H1 (cell line): ENCODE results near the gene GDF15. TPM values are rescaled to one million over a fixed set of nuclear protein-coding genes. Genes with fewer than 3 reads are reported as not detected.

Source experiments
- MAFK ChIP-seq: IDR thresholded peaks from 2 replicates; pipeline ENCODE4 v1.6.1; 2012; ENCODE audit warnings: low read depth, mild to moderate bottlenecking, improper control_type of control experiment, low read length
- TEAD4 ChIP-seq: IDR thresholded peaks from 2 replicates; pipeline ENCODE4 v1.6.1; 2012; ENCODE audit warnings: low read depth, low read length, inconsistent platforms, mixed read lengths
- USF2 ChIP-seq: IDR thresholded peaks from 2 replicates; pipeline ENCODE4 v1.6.1; 2011; ENCODE audit warnings: low read length, improper control_type of control experiment
- polyA plus RNA-seq, 7 experiments: library from polyadenylated mRNA; depleted of rRNA in 3 of 7; stranded (reverse) in 5 of 7; unstranded in 2 of 7; fragments of >200 nt in 5 of 7; fragments of 200-250 nt in 2 of 7; gene quantifications; 1 replicate in 5 of 7; 2 replicates in 1 of 7; 4 replicates in 1 of 7; pipeline versions ENCODE4 v1.2.1 to v1.2.3, GENCODE V29; 2011 to 2013; ENCODE audit warnings: missing spikeins in 2 of 7, mixed read lengths in 2 of 7
- total RNA-seq: library from RNA; stranded (reverse); fragmentation: NEBNext Ultra II Directional; extraction: Animal tissue kit (Norgen Biotek cat#: 25700); gene quantifications from 2 replicates; pipeline ENCODE4 v1.2.1, GENCODE V29; 2021

The GDF15 gene
- total and polyA plus RNA-seq, 2 of the 8 experiments (the other 6 are each of a cell fraction or from before 2014, with no cell fraction given) = 4.1 to 8.5 TPM

GRCh38 chr19:18385359-18385674 is 641 bp upstream of the GDF15 start (continued):
- TF ChIP-seq USF2 (no peak), MAFK (no peak), TEAD4 (no peak)
